Immature natural killer cell (primary cell): ENCODE results near the gene USP17L21. TPM values are rescaled to one million over a fixed set of nuclear protein-coding genes. Genes with fewer than 3 reads are reported as not detected.

Experiments
- polyA plus RNA-seq, 3 donors: library from polyadenylated mRNA; unstranded; fragments of 300-500 nt; fragmentation: Illumina TruSeq; gene quantifications; one replicate each; pipeline ENCODE4 v1.2.3, GENCODE V29; 2021

Gene USP17L21
- polyA plus RNA-seq, 3 donors from 2014 or later, result not detected

Other genes with a start within 250 kb of the USP17L21 start
- not detected for gene FAM90A26, start 92.5 kb upstream of the USP17L21 start, polyA plus RNA-seq
- not detected for gene USP17L10, start 52.2 kb upstream of the USP17L21 start, polyA plus RNA-seq
- not detected for gene USP17L11, start 47.5 kb upstream of the USP17L21 start, polyA plus RNA-seq
- gene USP17L12, start 42.7 kb upstream of the USP17L21 start, polyA plus RNA-seq, result not detected
- not detected for gene USP17L13, start 38.0 kb upstream of the USP17L21 start, polyA plus RNA-seq
- not detected for gene USP17L15, start 28.5 kb upstream of the USP17L21 start, polyA plus RNA-seq
- gene USP17L17, start 19.0 kb upstream of the USP17L21 start, polyA plus RNA-seq, result not detected
- not detected for gene USP17L18, start 14.2 kb upstream of the USP17L21 start, polyA plus RNA-seq
- gene USP17L19, start 9.5 kb upstream of the USP17L21 start, polyA plus RNA-seq, result not detected
- not detected for gene USP17L20, start 4.7 kb upstream of the USP17L21 start, polyA plus RNA-seq
- not detected for gene USP17L22, start 4.7 kb downstream of the USP17L21 start, polyA plus RNA-seq
- not detected for gene USP17L24, start 62.3 kb downstream of the USP17L21 start, polyA plus RNA-seq
- gene USP17L25, start 67.0 kb downstream of the USP17L21 start, polyA plus RNA-seq, result not detected
- not detected for gene USP17L26, start 71.8 kb downstream of the USP17L21 start, polyA plus RNA-seq
- gene USP17L5, start 76.5 kb downstream of the USP17L21 start, polyA plus RNA-seq, result not detected
- not detected for gene USP17L27, start 81.3 kb downstream of the USP17L21 start, polyA plus RNA-seq
- not detected for gene USP17L28, start 86.0 kb downstream of the USP17L21 start, polyA plus RNA-seq
- gene USP17L29, start 90.8 kb downstream of the USP17L21 start, polyA plus RNA-seq, result not detected
- not detected for gene USP17L30, start 100.3 kb downstream of the USP17L21 start, polyA plus RNA-seq
- gene DEFB131A, start 181.5 kb downstream of the USP17L21 start, polyA plus RNA-seq, result not detected